Measurements from ENCODE around the gene SAE1. TPM values are rescaled to one million over a fixed set of nuclear protein-coding genes. Genes with fewer than 3 reads are reported as not detected.
"Not testable (repeated sequence)": the region's sequence is repeated elsewhere in the genome, so short reads cannot be mapped to it uniquely, and the experiment has no call there.

SAE1 gene
- total RNA-seq, 1 donor from 2014 or later = 49.9 TPM

DNA sequence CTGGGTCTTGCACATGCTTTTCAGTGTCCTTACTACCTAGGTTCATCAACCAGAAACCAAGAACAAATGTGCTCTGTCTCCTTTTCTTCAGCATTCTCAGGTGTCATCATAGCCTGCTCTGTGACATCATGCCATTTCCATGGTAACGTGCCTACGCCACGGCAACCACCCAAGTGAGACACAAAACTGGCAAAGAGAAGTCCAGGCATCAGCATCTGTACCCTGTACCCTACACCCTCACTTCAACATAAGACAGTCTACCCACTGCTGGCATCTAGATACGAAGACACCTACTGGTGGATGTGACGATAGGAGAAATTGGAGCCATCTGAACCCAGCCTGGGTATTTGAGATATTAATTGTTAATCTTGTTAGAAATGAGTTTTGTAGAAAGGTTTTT, 30.3 kb upstream of the SAE1 start:
- no peaks in the 10 kb centered on the region for H3K9me3 ChIP-seq
- no peak overlapping the region for H3K4me3 ChIP-seq
- TF ChIP-seq, protein P1, sequence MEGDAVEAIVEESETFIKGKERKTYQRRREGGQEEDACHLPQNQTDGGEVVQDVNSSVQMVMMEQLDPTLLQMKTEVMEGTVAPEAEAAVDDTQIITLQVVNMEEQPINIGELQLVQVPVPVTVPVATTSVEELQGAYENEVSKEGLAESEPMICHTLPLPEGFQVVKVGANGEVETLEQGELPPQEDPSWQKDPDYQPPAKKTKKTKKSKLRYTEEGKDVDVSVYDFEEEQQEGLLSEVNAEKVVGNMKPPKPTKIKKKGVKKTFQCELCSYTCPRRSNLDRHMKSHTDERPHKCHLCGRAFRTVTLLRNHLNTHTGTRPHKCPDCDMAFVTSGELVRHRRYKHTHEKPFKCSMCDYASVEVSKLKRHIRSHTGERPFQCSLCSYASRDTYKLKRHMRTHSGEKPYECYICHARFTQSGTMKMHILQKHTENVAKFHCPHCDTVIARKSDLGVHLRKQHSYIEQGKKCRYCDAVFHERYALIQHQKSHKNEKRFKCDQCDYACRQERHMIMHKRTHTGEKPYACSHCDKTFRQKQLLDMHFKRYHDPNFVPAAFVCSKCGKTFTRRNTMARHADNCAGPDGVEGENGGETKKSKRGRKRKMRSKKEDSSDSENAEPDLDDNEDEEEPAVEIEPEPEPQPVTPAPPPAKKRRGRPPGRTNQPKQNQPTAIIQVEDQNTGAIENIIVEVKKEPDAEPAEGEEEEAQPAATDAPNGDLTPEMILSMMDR (IDR thresholded peaks at IDR 0.05) = no peak
- peaks cover 2% of the 10 kb centered on the region for H3K36me3 ChIP-seq
- H3K27ac ChIP-seq = no peak overlapping the region
- peaks cover 59% of the 10 kb centered on the region for H3K4me1 ChIP-seq
- no peaks in the 10 kb centered on the region for H3K27me3 ChIP-seq (ENCODE audit: low read depth)
- no peak for DNase-seq
- ATAC-seq = no peak
- intact Hi-C loops (cut with DNase I) = no loop called here

DNA sequence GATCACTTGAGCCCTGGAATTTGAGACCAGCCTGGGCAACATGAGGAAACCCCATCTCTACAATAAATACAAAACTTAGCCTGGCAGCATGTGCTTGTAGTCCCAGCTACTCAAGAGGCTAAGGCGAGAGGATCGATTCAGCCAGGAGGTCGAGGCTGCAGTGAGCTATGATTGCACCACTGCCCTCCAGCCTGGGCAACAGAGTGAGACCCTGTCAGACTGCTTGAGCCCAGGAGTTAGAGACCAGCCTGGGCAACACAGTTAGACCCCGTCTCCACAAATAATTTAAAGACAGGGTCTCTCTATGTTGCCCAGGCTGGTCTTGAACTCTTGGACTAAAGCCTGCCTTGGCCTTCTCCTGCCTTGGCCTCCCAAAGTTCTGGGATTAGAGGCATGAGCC, 29.5 kb upstream of the SAE1 start:
- ATAC-seq; H3K27me3 ChIP-seq (ENCODE audit: low read depth); DNase-seq; intact Hi-C loops (cut with DNase I); H3K9me3 ChIP-seq; H3K4me3 ChIP-seq; H3K36me3 ChIP-seq; H3K27ac ChIP-seq: not testable (repeated sequence)
- peaks cover 56% of the 10 kb centered on the region for H3K4me1 ChIP-seq

- intact Hi-C loops (cut with DNase I) = no loop called here
- Histone ChIP-seq H3K36me3 (peaks cover 5% of the 10 kb centered on the region), H3K4me1 (peaks cover 56% of the 10 kb centered on the region), H3K9me3 (no peaks in the 10 kb centered on the region), H3K27me3 (ENCODE audit: low read depth) (no peaks in the 10 kb centered on the region), H3K4me3 (no peak overlapping the region), H3K27ac (no peak overlapping the region)
- DNase-seq (no peak), ATAC-seq (no peak)
- TF ChIP-seq, protein P1 (IDR thresholded peaks at IDR 0.05) = no peak
Measured at GRCh38 chr19:47102346-47103060, 28.1 kb upstream of the SAE1 start.

- H3K4me1 ChIP-seq = peaks cover 57% of the 10 kb centered on the region
- TF ChIP-seq, protein P1 (IDR thresholded peaks at IDR 0.05) = no peak
- ATAC-seq (no peak), DNase-seq (no peak)
- intact Hi-C loops (cut with DNase I) = no loop called here
- no peaks in the 10 kb centered on the region for H3K27me3 ChIP-seq (ENCODE audit: low read depth)
- H3K9me3 ChIP-seq = no peaks in the 10 kb centered on the region
- H3K4me3 ChIP-seq = no peak overlapping the region
- H3K36me3 ChIP-seq = peaks cover 5% of the 10 kb centered on the region
- no peak overlapping the region for H3K27ac ChIP-seq
Measured at GRCh38 chr19:47104680-47105079, 26.0 kb upstream of the SAE1 start.

DNA sequence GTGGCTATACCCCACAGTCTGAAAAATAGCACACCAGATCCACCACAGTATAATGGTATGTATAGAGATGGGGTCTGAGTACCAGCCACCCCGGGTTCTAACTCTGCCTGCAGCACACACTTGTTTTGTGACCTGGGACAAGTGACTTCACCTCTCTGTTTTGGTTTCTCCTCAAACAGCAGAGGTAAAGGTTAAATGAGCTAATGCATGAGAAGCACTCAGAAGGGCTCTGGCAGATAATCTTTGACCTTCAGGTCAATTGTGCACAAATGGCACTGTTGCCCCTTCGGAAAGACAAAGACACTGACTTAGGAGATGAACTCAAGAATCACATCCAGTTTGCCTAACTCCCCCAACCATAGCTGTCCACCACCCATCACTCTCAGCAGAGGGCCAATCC, 24.8 kb upstream of the SAE1 start:
- Histone ChIP-seq H3K36me3 (peaks cover 5% of the 10 kb centered on the region), H3K4me3 (no peak overlapping the region), H3K4me1 (peaks cover 66% of the 10 kb centered on the region), H3K9me3 (no peaks in the 10 kb centered on the region), H3K27me3 (ENCODE audit: low read depth) (no peaks in the 10 kb centered on the region), H3K27ac (no peak overlapping the region)
- DNase-seq (no peak), ATAC-seq (no peak)
- intact Hi-C loops (cut with DNase I) = no loop called here
- TF ChIP-seq, protein P1 (IDR thresholded peaks at IDR 0.05) = no peak

- peak overlapping the region; percentile 67 for H3K27ac ChIP-seq
- DNase-seq (no peak), ATAC-seq (no peak)
- H3K27me3 ChIP-seq (ENCODE audit: low read depth) = no peaks in the 10 kb centered on the region
- H3K36me3 ChIP-seq = peaks cover 5% of the 10 kb centered on the region
- TF ChIP-seq, protein P1 (IDR thresholded peaks at IDR 0.05) = no peak
- no peak overlapping the region for H3K4me3 ChIP-seq
- H3K4me1 ChIP-seq = peaks cover 66% of the 10 kb centered on the region
- no peaks in the 10 kb centered on the region for H3K9me3 ChIP-seq
- intact Hi-C loops (cut with DNase I) = no loop called here
Measured at GRCh38 chr19:47106821-47107201, 23.8 kb upstream of the SAE1 start.

Measured in lower lobe of right lung (tissue), 2 donors.